ENCODE data around the gene DDX51. TPM values are rescaled to one million over a fixed set of nuclear protein-coding genes. Genes with fewer than 3 reads are reported as not detected.

DDX51 gene
- total RNA-seq, 1 experiment from 2014 or later: 38.1 TPM

DNA sequence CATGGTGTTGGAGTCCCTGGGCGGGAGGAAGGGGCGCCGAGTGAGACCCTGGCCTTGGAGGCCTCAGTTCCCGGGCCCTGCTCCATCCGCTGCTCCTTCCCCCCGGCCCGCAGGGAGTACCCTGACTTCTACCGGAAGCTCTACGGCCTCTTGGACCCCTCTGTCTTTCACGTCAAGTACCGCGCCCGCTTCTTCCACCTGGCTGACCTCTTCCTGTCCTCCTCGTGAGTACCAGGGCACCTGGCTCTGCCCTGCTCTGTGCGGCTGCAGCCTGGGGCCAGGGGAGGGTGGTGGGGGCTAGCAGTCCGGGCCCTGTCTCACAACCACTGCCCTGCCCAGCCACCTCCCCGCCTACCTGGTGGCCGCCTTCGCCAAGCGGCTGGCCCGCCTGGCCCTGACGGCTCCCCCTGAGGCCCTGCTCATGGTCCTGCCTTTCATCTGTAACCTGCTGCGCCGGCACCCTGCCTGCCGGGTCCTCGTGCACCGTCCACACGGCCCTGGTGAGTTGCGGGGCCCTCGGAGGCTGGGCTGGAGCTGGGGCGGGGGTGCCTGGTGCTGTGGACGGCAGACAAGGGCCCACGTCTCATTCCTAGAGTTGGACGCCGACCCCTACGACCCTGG lies 7.1 kb upstream of the DDX51 start:
- H2AFZ ChIP-seq (ENCODE audit: low read depth, low read length, poor library complexity, severe bottlenecking): no peak overlapping the region
- ChIA-PET POLR2A (no interaction called here), CTCF (interaction anchor here (1.4 kb wide), 1 partner anchor 263 kb away, joined by 5 read pairs; no protein-coding TSS in a partner anchor), RAD21 (ENCODE audit: low non-redundant PET in 1 of 2, low total read pairs in 2 of 2, uncharacterized antibody in 2 of 2, unreplicated experiment in 2 of 2) (no interaction called here)
- no peak for TF ChIP-seq ZFX (IDR thresholded peaks at IDR 0.05)
- TF ChIP-seq MAX (IDR thresholded peaks at IDR 0.05): no peak
- no peak for TF ChIP-seq ZBTB33 (IDR thresholded peaks at IDR 0.05; ENCODE audit: extremely low read depth, insufficient replicate concordance, low read length)
- TF ChIP-seq ZNF274 (IDR thresholded peaks at IDR 0.05; ENCODE audit: low read depth, low read length): no peak
- no peak for TF ChIP-seq SP1 (IDR thresholded peaks at IDR 0.05; ENCODE audit: low read depth)
- TF ChIP-seq EGR1 (IDR thresholded peaks at IDR 0.05; ENCODE audit: low read depth): no peak
- TF ChIP-seq CEBPB (IDR thresholded peaks at IDR 0.05; ENCODE audit: low read depth): no peak
- TF ChIP-seq ATF3 (IDR thresholded peaks at IDR 0.05): no peak
- no peak for TF ChIP-seq CTCF (IDR thresholded peaks at IDR 0.05 in 2 of 3, conservative IDR thresholded peaks at IDR 0.05 in 1 of 3; ENCODE audit: borderline replicate concordance in 1 of 3, insufficient read depth in 1 of 3, low read depth in 2 of 3, low read length in 2 of 3)
- no peak for TF ChIP-seq SRF (IDR thresholded peaks at IDR 0.05; ENCODE audit: low read depth)
- no peak for TF ChIP-seq SIN3A (IDR thresholded peaks at IDR 0.05; ENCODE audit: low read depth)
- TF ChIP-seq ELF1 (IDR thresholded peaks at IDR 0.05; ENCODE audit: borderline replicate concordance, low read depth): no peak
- TF ChIP-seq, protein P1, sequence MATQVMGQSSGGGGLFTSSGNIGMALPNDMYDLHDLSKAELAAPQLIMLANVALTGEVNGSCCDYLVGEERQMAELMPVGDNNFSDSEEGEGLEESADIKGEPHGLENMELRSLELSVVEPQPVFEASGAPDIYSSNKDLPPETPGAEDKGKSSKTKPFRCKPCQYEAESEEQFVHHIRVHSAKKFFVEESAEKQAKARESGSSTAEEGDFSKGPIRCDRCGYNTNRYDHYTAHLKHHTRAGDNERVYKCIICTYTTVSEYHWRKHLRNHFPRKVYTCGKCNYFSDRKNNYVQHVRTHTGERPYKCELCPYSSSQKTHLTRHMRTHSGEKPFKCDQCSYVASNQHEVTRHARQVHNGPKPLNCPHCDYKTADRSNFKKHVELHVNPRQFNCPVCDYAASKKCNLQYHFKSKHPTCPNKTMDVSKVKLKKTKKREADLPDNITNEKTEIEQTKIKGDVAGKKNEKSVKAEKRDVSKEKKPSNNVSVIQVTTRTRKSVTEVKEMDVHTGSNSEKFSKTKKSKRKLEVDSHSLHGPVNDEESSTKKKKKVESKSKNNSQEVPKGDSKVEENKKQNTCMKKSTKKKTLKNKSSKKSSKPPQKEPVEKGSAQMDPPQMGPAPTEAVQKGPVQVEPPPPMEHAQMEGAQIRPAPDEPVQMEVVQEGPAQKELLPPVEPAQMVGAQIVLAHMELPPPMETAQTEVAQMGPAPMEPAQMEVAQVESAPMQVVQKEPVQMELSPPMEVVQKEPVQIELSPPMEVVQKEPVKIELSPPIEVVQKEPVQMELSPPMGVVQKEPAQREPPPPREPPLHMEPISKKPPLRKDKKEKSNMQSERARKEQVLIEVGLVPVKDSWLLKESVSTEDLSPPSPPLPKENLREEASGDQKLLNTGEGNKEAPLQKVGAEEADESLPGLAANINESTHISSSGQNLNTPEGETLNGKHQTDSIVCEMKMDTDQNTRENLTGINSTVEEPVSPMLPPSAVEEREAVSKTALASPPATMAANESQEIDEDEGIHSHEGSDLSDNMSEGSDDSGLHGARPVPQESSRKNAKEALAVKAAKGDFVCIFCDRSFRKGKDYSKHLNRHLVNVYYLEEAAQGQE (IDR thresholded peaks at IDR 0.05; ENCODE audit: low read depth): no peak
- no peak for TF ChIP-seq JUND (IDR thresholded peaks at IDR 0.05)
- TF ChIP-seq YY1 (IDR thresholded peaks at IDR 0.05; ENCODE audit: extremely low read depth, insufficient replicate concordance, low read depth, low read length): no peak
- TF ChIP-seq EZH2 (IDR thresholded peaks at IDR 0.05): no peak
- intact Hi-C loops (cut with micrococcal nuclease): loop anchor here (5.0 kb wide), 2 partner anchors 371 to 466 kb away; partner anchors contain the start of gene P2RX2
- ATAC-seq: no peak
- H3K79me2 ChIP-seq (ENCODE audit: insufficient read depth, low read length): peaks cover 18% of the 10 kb centered on the region
- no peaks in the 10 kb centered on the region; a peak in 1 of 4 replicates for H3K9me3 ChIP-seq (ENCODE audit: control insufficient read depth in 1 of 2, insufficient read depth in 1 of 2, low read depth in 1 of 2, low read length in 2 of 2)
- no TSS peak for BruUV-seq (replicated peaks)
- H3K27ac ChIP-seq (ENCODE audit: low read depth, low read length): no peak overlapping the region
- H3K4me2 ChIP-seq (ENCODE audit: low read length): no peak overlapping the region
- no peaks in the 10 kb centered on the region for H3K27me3 ChIP-seq (ENCODE audit: insufficient read depth, low read length)
- H4K20me1 ChIP-seq (ENCODE audit: insufficient read depth): no peaks in the 10 kb centered on the region
- no peak overlapping the region for H3K9ac ChIP-seq (ENCODE audit: low read length)
- peaks cover 0 to 12% of the 10 kb centered on the region in 2 experiments; a peak in 2 of 4 replicates for H3K36me3 ChIP-seq (ENCODE audit: control insufficient read depth in 1 of 2, insufficient read depth in 2 of 2, low read length in 2 of 2)
- H3K4me1 ChIP-seq (ENCODE audit: control insufficient read depth in 1 of 2, insufficient read depth in 2 of 2, low read length in 2 of 2): no peaks in the 10 kb centered on the region
- H3K4me3 ChIP-seq (replicated peaks in 1 of 2; ENCODE audit: low read depth in 1 of 2, low read length in 2 of 2): no peak overlapping the region
- DNase-seq (ENCODE audit: low read depth, low spot score): no peak
- no peaks in the 10 kb centered on the region for H3K9me2 ChIP-seq (ENCODE audit: insufficient read depth)

Data from HCT116 (cell line).